ACC112 (cell line): Measurements from ENCODE around the gene MAD1L1.

ENCODE experiments used
- H2AFZ ChIP-seq: fragments of 200-600 bp; sonication (generic); one replicate; pipeline ENCODE4 v1.6.0; 2017; ENCODE audit warnings: antibody characterized with exemption, low read length; ENCODE audit not compliant: unreplicated experiment
- H3K27ac ChIP-seq: fragments of 200-600 bp; sonication (generic); 2 replicates; pipeline ENCODE4 v1.5.1; 2014; ENCODE audit warnings: low read depth, mild to moderate bottlenecking, antibody characterized with exemption, low read length, moderate library complexity
- H3K27me3 ChIP-seq: fragments of 200-600 bp; sonication (generic); 2 replicates; pipeline ENCODE4 v1.6.1; 2014; ENCODE audit warnings: mild to moderate bottlenecking, antibody characterized with exemption, low read length, moderate library complexity, mixed read lengths; ENCODE audit not compliant: insufficient read depth
- H3K36me3 ChIP-seq: fragments of 200-600 bp; sonication (generic); 2 replicates; pipeline ENCODE4 v1.6.1; 2016; ENCODE audit warnings: mild to moderate bottlenecking, antibody characterized with exemption, low read length, moderate library complexity, mixed read lengths; ENCODE audit not compliant: insufficient read depth
- H3K4me1 ChIP-seq: fragments of 200-600 bp; sonication (generic); one replicate; pipeline ENCODE4 v1.6.1; 2016; ENCODE audit warnings: low read length, mixed read lengths; ENCODE audit not compliant: insufficient read depth, unreplicated experiment, control insufficient read depth
- H3K4me3 ChIP-seq: fragments of 200-600 bp; sonication (generic); 2 replicates; pipeline ENCODE4 v1.5.1; 2014; ENCODE audit warnings: mild to moderate bottlenecking, low read depth, low read length
- H3K79me2 ChIP-seq: fragments of 200-600 bp; sonication (generic); one replicate; pipeline ENCODE4 v1.6.0; 2016; ENCODE audit warnings: low read length; ENCODE audit not compliant: control insufficient read depth, unreplicated experiment, insufficient read depth

MAD1L1 gene

DNA sequence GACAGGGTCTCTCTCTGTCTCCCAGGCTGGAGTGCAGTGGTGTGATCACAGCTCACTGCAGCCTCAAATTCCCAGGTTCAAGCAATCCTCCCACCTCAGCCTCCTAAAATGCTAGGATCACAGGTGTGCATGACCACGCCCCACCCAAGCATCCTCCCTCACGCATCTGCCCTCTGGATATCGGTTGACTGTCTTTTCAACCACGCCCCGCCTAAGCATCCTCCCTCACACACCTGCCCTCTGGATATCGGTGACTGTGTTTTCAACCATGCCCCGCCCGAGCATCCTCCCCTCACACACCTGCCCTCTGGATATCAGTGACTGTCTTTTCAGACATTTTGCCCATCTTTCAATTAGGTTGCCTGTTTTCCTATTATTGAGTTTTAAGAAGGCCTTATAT lies 140.5 kb downstream of the MAD1L1 start:
- Histone ChIP-seq H3K27me3 (no peaks in the 10 kb centered on the region), H2AFZ (no peak overlapping the region), H3K27ac (no peak overlapping the region), H3K4me1 (no peaks in the 10 kb centered on the region), H3K79me2 (no peaks in the 10 kb centered on the region), H3K36me3 (no peaks in the 10 kb centered on the region), H3K4me3 (no peak overlapping the region)

DNA sequence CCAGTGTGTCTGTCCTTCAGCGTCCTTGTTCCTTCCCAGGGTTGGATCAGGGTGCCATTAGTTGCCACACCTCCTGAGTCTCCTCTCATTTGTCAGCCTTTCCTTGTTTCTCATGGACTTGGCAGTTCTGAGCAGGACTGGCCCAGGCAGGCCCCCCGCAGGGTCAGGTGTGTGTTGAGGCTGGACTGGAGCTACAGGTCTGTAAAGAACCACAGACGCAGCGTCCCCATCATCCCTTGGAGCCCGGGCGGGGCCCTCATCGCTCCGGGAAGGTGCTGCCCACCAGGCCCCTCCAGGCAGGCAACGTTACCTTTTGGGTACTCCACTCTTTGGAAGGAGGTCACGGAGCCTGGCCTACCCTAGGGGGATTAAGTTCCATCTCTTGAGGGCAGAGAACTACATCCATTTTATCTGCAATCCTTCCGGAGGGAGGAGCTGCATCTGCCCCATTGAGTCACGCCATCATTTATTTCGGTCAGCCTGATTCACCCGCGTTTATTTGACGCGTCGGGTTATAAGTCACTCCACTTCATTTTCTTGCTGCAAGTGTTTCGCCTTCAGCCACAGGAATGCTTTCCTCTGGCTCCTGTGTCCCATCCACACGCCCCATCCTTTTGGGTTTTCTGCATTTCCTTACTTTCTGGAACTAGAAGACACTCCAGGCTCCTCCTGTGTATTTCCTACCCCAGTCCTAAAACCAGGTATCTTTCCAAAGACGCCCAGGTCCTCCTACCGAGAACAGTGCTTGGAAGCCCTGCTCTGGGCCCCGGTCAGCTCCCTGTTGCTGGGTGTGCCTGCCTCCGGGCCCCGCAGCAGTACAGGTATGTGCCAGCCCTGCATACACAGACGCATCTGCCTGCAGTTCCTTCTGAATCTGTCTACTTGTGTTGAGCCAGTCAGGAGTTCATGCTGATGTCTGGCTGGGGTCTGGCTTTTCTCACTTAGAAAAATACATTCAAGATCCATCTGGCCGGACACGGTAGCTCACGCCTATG lies 141.9 kb downstream of the MAD1L1 start:
- H3K4me3 ChIP-seq = no peak overlapping the region
- no peaks in the 10 kb centered on the region for H3K4me1 ChIP-seq
- no peak overlapping the region for H2AFZ ChIP-seq
- no peaks in the 10 kb centered on the region for H3K27me3 ChIP-seq
- no peak overlapping the region for H3K27ac ChIP-seq
- H3K79me2 ChIP-seq = no peaks in the 10 kb centered on the region
- no peaks in the 10 kb centered on the region for H3K36me3 ChIP-seq

DNA sequence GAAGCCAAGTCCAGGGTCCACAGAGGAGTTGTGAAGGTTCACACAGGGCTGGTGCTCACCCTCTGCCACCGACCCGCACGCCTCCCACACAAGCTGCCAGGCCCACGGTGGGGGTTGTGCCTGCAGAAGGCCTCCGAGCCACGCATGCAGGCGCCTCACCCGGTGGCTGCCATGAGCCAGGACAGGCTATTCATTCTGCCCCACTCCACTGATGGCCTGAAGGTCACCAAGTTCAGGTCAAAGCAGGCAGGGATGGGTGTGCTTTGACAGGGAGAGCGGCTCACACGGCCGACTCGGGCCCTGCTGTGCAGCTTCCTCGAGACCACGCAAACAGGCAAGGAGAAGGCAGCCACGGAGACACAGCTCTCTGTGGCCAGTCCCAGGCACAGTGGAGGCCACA lies 143.9 kb downstream of the MAD1L1 start:
- Histone ChIP-seq H3K4me3 (no peak overlapping the region), H3K27ac (no peak overlapping the region), H3K79me2 (no peaks in the 10 kb centered on the region), H3K27me3 (no peaks in the 10 kb centered on the region), H3K4me1 (no peaks in the 10 kb centered on the region), H2AFZ (no peak overlapping the region), H3K36me3 (no peaks in the 10 kb centered on the region)

DNA sequence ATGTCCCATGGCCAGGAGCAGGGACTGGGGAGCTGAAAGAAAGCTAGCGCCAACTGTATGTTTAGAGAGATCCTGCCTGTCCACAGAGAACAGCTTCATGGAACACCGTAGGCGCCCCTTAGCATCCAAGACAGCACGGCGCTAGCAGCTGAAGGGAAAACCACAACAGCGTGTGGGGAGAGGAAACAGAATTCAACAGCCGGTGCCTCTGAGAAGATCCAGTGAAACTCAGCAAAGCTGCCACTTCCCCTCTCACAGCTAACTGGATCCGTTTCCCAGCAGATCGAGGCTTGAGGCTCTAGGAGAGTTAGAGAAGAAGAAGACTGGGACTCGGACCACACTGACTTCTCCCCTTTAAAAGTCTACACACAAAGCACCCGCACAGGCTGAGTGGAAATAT lies 145.0 kb downstream of the MAD1L1 start:
- Histone ChIP-seq H3K79me2 (no peaks in the 10 kb centered on the region), H3K4me1 (peaks cover 2% of the 10 kb centered on the region), H3K36me3 (no peaks in the 10 kb centered on the region), H2AFZ (no peak overlapping the region), H3K27me3 (no peaks in the 10 kb centered on the region), H3K4me3 (no peak overlapping the region), H3K27ac (no peak overlapping the region)

DNA sequence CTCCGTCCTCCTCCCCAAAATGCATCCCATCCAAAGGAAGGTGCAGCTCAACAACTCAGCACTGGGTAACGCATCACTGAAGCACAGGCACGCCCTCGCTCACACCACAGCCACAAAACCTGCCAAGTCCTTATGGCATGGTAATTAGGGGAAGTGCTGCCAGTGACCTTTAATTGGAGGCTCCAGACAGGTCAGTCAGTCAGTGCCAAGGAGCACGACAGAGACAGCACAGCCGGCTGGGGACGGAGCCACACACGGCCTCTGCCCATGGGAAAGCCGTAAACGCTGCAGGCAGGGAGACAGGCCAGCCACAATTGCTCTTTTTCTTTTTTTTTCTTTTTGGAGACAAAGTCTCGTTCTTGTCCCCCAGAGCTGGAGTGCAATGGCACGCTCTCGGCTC lies 146.5 kb downstream of the MAD1L1 start:
- Histone ChIP-seq H2AFZ (no peak overlapping the region), H3K79me2 (no peaks in the 10 kb centered on the region), H3K4me3 (no peak overlapping the region), H3K36me3 (no peaks in the 10 kb centered on the region), H3K27me3 (no peaks in the 10 kb centered on the region), H3K27ac (no peak overlapping the region), H3K4me1 (peaks cover 10% of the 10 kb centered on the region)

DNA sequence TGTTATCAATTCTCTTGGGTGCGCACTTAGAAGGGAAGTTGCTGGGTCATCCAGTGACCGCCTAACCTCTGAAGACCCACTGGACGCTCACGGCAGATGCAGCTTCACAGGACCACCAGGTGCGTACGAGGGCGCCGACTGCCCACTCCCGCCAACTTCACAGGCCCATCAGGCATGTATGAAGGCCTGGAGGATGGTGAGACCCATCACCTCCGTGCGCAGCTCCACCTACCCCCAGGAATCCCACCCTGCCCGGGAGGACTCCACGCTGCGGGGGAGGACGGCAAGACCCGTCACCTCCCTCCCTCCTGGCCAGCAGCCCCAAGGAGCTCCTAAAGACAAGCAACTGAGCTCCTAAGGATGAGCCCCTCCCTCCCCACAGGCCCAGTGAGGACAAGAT lies 146.9 kb downstream of the MAD1L1 start:
- no peaks in the 10 kb centered on the region for H3K79me2 ChIP-seq
- H3K4me1 ChIP-seq = peaks cover 10% of the 10 kb centered on the region
- no peaks in the 10 kb centered on the region for H3K36me3 ChIP-seq
- H2AFZ ChIP-seq = no peak overlapping the region
- H3K27me3 ChIP-seq = no peaks in the 10 kb centered on the region
- H3K27ac ChIP-seq = no peak overlapping the region
- H3K4me3 ChIP-seq = no peak overlapping the region

DNA sequence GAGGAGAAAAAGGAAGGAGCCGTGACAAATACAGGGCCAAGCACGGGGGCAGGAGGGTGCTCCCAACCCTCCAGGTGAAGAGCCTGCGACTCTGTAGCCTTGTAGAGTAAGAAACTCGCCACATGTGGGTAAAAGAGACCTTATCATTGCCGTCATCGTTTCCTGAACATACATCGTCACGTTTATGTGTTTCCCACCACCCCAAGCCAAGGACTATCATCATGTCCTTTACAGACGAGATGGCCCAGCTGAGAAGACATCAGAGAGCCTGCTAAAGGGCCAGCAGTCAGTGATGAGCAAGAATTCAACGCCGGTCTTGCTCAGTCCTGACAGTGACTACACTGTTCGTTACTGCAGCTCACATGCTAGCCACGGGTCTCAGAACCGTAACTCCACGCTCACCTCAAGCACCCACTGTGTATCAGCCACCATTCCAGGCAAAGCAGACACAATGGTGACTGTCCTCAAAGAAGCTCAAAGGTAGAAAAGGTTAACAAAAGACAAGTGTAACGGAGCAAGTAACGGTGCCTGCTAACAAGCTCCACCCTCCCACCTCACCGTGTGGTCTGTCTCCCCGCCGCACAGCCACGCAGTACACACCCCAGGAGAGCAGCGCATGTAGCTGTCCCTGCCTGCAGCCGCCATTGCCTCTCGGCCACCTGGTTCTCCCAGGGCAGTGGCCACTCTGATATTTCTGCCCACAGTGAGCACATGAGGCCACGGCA lies 147.8 kb downstream of the MAD1L1 start:
- Histone ChIP-seq H3K27me3 (no peaks in the 10 kb centered on the region), H3K4me3 (no peak overlapping the region), H3K27ac (no peak overlapping the region), H3K79me2 (no peaks in the 10 kb centered on the region), H2AFZ (no peak overlapping the region), H3K36me3 (no peaks in the 10 kb centered on the region), H3K4me1 (peaks cover 10% of the 10 kb centered on the region)

DNA sequence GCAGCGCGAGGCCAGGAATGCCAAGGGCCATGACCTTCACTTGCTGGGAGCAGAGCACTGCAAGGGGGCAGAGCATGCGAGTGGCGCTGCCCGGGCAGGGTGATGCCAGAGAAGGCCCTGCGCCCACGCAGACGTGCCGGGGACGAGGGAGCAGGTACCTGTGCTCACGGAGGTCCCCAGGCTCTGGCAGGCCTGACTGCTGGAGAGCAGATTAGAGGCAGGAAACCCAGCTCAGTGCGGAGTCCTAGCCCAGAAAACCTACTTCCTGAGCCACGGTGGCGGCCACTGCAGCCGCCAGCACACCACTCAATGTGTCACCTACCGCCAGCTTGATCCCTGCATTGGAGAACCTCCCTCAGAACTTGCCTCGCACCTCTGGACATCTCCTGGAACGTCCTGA lies 148.4 kb downstream of the MAD1L1 start:
- no peak overlapping the region for H3K4me3 ChIP-seq
- no peaks in the 10 kb centered on the region for H3K27me3 ChIP-seq
- peaks cover 10% of the 10 kb centered on the region for H3K4me1 ChIP-seq

DNA sequence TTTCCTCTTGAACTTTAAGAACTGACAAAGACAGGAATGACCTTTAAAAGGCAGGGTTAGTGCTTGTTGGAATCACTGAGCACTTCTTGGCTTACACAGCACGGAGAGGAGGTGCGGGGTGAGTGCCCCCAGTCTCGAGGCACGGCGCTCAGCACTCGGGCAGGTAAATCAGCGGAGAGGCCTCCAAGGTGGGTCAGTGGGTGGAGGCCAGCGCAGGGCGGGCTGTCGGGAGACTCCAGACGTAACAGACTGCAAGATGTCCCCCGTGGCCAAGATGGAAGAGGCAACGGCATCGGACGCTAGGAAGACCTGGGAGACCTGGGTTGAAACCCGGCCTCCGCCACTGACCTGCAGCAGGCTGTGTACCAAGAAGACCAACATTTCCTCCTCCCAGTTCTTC lies 149.4 kb downstream of the MAD1L1 start:
- Histone ChIP-seq H3K27ac (no peak overlapping the region), H3K79me2 (no peaks in the 10 kb centered on the region), H3K4me3 (no peak overlapping the region), H3K36me3 (no peaks in the 10 kb centered on the region), H3K27me3 (no peaks in the 10 kb centered on the region), H3K4me1 (peaks cover 10% of the 10 kb centered on the region), H2AFZ (no peak overlapping the region)

More for the DNA sequence above, 148.4 kb downstream of the MAD1L1 start:
- H3K36me3 ChIP-seq = no peaks in the 10 kb centered on the region
- H2AFZ ChIP-seq = no peak overlapping the region
- no peak overlapping the region for H3K27ac ChIP-seq
- no peaks in the 10 kb centered on the region for H3K79me2 ChIP-seq

DNA sequence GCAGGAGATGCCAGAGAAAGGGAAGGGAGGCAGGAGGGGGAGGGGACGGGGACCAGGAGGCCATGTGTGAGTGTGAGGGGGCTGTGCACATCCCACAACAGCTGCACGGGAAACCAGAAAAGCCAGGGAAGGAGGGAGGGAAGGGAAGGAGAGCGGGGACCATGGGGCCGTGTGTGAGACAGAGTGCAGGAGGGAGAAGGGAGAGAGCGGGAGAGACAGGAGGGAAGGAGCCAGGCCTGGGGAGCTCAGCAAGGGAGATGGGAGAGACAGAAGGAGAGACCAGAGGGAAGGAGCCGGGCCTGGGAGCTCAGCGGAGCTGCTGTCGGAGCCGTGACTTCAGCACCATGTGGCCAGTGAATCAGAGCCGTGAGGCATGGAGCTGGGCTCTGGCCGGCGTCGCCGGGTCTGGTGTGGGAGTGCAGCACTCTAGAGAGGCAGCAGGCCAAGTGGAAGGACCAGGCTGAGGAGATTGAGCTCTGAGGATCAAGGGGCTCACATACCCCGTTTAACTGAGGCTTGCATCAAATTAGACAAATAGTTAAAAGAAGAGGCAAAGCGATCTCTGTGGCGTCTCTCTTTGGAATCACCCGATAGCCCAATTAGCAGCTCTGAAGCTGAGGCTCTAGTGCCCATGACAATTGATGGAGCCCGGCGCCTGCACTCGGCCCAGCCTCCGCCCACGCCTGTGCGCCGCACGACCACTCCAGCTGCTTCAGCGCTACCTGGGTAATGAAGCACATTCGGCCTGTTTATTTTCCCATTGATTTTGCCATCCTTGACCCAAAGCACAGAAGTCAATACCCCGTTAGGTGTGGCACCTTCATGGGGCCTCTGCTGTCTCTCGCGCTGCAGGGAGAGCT lies 150.4 kb downstream of the MAD1L1 start:
- Histone ChIP-seq H3K27me3 (no peaks in the 10 kb centered on the region), H3K4me3 (no peak overlapping the region), H3K79me2 (no peaks in the 10 kb centered on the region), H3K4me1 (peaks cover 10% of the 10 kb centered on the region), H2AFZ (no peak overlapping the region), H3K36me3 (no peaks in the 10 kb centered on the region), H3K27ac (no peak overlapping the region)
